Loucy (cell line): ENCODE data around the gene TRAPPC5.

Experiments used
- EZH2phosphoT487 ChIP-seq: fragments of 200-600 bp; IDR thresholded peaks from 2 replicates; pipeline ENCODE4 v1.6.1; 2018; ENCODE audit warnings: antibody characterized with exemption, mild to moderate bottlenecking, moderate library complexity, borderline replicate concordance
- TF ChIP-seq, protein P1 (sequence below): fragments of 200-600 bp; sonication (generic); conservative IDR thresholded peaks from 2 replicates; pipeline ENCODE4 v1.5.1; 2014; ENCODE audit warnings: mild to moderate bottlenecking, antibody characterized with exemption, low read length

DNA sequence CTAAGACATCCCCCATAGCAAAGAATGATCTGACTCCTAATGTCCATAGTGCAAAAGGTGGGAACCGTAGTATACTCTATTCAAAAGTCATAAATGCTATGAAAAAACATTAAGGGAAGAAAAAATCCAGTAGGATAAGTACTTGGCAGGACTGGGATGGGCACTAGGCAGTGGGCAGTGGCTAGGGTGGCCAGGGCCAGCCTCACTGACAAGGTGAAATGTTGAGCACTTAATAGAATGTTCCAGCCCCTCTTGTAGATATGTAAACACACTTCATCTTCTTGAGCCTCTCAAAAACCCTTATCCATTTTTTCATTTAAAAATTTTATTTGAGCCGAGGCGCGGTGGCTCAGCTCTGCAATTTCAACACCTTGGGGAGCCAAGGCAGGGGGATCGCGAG, 52.7 kb downstream of the TRAPPC5 start:
- TF ChIP-seq, protein P1, sequence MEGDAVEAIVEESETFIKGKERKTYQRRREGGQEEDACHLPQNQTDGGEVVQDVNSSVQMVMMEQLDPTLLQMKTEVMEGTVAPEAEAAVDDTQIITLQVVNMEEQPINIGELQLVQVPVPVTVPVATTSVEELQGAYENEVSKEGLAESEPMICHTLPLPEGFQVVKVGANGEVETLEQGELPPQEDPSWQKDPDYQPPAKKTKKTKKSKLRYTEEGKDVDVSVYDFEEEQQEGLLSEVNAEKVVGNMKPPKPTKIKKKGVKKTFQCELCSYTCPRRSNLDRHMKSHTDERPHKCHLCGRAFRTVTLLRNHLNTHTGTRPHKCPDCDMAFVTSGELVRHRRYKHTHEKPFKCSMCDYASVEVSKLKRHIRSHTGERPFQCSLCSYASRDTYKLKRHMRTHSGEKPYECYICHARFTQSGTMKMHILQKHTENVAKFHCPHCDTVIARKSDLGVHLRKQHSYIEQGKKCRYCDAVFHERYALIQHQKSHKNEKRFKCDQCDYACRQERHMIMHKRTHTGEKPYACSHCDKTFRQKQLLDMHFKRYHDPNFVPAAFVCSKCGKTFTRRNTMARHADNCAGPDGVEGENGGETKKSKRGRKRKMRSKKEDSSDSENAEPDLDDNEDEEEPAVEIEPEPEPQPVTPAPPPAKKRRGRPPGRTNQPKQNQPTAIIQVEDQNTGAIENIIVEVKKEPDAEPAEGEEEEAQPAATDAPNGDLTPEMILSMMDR, result no peak
- no peak for TF ChIP-seq EZH2phosphoT487
